SU-DHL-6 (cell line): Measurements from ENCODE around the gene RUSC2.

Experiments used
- H2AFZ ChIP-seq: fragments of 200-600 bp; sonication (generic); 2 replicates; pipeline ENCODE4 v1.6.1; 2014; ENCODE audit warnings: low read depth, mild to moderate bottlenecking, moderate library complexity, mixed read lengths, antibody characterized with exemption, low read length; ENCODE audit not compliant: severe bottlenecking
- H3F3A ChIP-seq: fragments of 200-600 bp; shearing (Covaris generic); 2 replicates; pipeline ENCODE4 v1.6.0; 2016; ENCODE audit warnings: antibody characterized with exemption, mild to moderate bottlenecking; ENCODE audit not compliant: insufficient read depth
- H3K27ac ChIP-seq: fragments of 200-600 bp; sonication (generic); 2 replicates; pipeline ENCODE4 v1.5.1; 2016; ENCODE audit warnings: low read depth, mild to moderate bottlenecking, low read length, moderate library complexity, mixed read lengths
- H3K27me3 ChIP-seq: fragments of 200-600 bp; sonication (generic), shearing (Covaris generic); 2 replicates; pipeline ENCODE4 v1.6.0; 2014; ENCODE audit warnings: mild to moderate bottlenecking, low read length
- H3K36me3 ChIP-seq: fragments of 200-600 bp; sonication (generic); 2 replicates; pipeline ENCODE4 v1.6.1; 2014; ENCODE audit warnings: mild to moderate bottlenecking, low read length, mixed read lengths
- H3K4me2 ChIP-seq: fragments of 300-600, 200-600 bp; shearing (Covaris generic), sonication (generic); 2 replicates; pipeline ENCODE4 v1.6.0; 2014; ENCODE audit warnings: low read length, low read depth, mild to moderate bottlenecking; ENCODE audit not compliant: poor library complexity, severe bottlenecking
- H3K4me3 ChIP-seq: fragments of 200-600 bp; sonication (generic); 2 replicates; pipeline ENCODE4 v1.5.1; 2014; ENCODE audit warnings: antibody characterized with exemption, low read length, mild to moderate bottlenecking, mixed read lengths; ENCODE audit not compliant: insufficient read depth, poor library complexity, severe bottlenecking
- H3K79me2 ChIP-seq: fragments of 200-600 bp; sonication (generic); 2 replicates; pipeline ENCODE4 v1.6.1; 2014; ENCODE audit warnings: mild to moderate bottlenecking, low read length, moderate library complexity; ENCODE audit not compliant: insufficient read depth
- H3K9ac ChIP-seq: fragments of 200-600 bp; sonication (generic); 2 replicates; pipeline ENCODE4 v1.7.0; 2014; ENCODE audit warnings: mild to moderate bottlenecking, low read length
- H3K9me2 ChIP-seq: fragments of 200-600 bp; sonication (generic); replicated peaks from 2 replicates; pipeline ENCODE4 v1.6.1; 2014; ENCODE audit warnings: low read length; ENCODE audit not compliant: insufficient read depth
- H3K9me3 ChIP-seq: fragments of 200-600 bp; sonication (generic); 2 replicates; pipeline ENCODE4 v1.6.1; 2014; ENCODE audit warnings: low read length, mixed read lengths; ENCODE audit not compliant: insufficient read depth
- H4K20me1 ChIP-seq: fragments of 200-600 bp; sonication (generic); 2 replicates; pipeline ENCODE4 v1.6.1; 2014; ENCODE audit warnings: low read depth, mild to moderate bottlenecking, antibody characterized with exemption, low read length, moderate library complexity, mixed read lengths
- EZH2phosphoT487 ChIP-seq: fragments of 200-600 bp; sonication (generic), shearing (Covaris generic); conservative IDR thresholded peaks from 2 replicates; pipeline ENCODE4 v1.6.1; 2018; ENCODE audit warnings: mild to moderate bottlenecking, antibody characterized with exemption, low read length, moderate library complexity, mixed read lengths
- TF ChIP-seq, protein P1 (sequence below): fragments of 200-600 bp; sonication (generic); IDR thresholded peaks from one replicate; pipeline ENCODE4 v1.5.1; 2017; ENCODE audit warnings: antibody characterized with exemption, mild to moderate bottlenecking, low read length, moderate library complexity; ENCODE audit not compliant: insufficient read depth, poor library complexity, severe bottlenecking

RUSC2 gene

DNA sequence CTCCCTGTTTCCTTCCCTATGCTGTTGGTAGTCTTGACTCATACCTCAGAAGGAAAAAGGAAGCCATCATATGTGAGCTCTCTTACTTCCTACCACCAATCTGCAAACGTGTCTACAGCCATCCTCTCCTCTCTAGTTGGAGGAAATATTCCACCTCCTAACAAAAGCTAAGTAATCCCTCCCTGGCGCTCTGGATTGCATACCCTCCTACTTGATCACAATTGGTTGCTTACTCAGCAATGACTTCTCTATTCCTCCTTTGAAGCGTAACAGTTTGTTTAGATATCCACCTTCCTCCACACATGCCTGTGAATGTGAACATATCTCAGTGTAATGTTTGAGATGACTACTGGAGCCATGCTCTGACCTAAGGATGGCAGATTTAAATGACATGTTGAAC, 18.2 kb downstream of the RUSC2 start:
- Histone ChIP-seq H3K9me3 (no peaks in the 10 kb centered on the region), H3F3A (no peaks in the 10 kb centered on the region), H4K20me1 (no peaks in the 10 kb centered on the region), H3K36me3 (no peaks in the 10 kb centered on the region), H3K27me3 (no peaks in the 10 kb centered on the region), H3K27ac (no peak overlapping the region), H3K4me2 (no peak overlapping the region), H3K9me2 (no peaks in the 10 kb centered on the region), H3K9ac (no peak overlapping the region), H2AFZ (no peak overlapping the region), H3K79me2 (no peaks in the 10 kb centered on the region), H3K4me3 (no peak overlapping the region)
- no peak for TF ChIP-seq EZH2phosphoT487
- TF ChIP-seq, protein P1, sequence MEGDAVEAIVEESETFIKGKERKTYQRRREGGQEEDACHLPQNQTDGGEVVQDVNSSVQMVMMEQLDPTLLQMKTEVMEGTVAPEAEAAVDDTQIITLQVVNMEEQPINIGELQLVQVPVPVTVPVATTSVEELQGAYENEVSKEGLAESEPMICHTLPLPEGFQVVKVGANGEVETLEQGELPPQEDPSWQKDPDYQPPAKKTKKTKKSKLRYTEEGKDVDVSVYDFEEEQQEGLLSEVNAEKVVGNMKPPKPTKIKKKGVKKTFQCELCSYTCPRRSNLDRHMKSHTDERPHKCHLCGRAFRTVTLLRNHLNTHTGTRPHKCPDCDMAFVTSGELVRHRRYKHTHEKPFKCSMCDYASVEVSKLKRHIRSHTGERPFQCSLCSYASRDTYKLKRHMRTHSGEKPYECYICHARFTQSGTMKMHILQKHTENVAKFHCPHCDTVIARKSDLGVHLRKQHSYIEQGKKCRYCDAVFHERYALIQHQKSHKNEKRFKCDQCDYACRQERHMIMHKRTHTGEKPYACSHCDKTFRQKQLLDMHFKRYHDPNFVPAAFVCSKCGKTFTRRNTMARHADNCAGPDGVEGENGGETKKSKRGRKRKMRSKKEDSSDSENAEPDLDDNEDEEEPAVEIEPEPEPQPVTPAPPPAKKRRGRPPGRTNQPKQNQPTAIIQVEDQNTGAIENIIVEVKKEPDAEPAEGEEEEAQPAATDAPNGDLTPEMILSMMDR = no peak

DNA sequence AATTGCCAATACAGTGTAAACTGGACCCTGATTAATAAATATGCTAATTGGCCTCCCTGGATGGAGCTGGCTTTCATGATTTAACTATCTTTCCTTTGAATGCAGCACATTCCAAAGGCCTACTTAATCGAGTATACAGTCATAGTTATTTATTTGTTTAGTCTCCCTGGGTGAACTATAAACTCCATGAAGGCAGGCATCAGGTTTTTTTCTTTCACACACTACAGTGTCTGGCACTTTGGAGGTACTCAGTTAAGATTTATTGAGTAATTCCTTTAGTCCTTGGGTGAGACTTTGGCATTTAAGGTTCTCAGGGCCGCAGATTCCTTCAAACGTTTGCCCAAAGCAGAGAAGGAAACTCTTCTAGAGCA, 20.5 kb downstream of the RUSC2 start:
- Histone ChIP-seq H3K27ac (no peak overlapping the region), H2AFZ (no peak overlapping the region), H3K36me3 (no peaks in the 10 kb centered on the region), H4K20me1 (no peaks in the 10 kb centered on the region), H3K4me2 (no peak overlapping the region), H3K27me3 (no peaks in the 10 kb centered on the region), H3K79me2 (no peaks in the 10 kb centered on the region), H3K9me3 (no peaks in the 10 kb centered on the region), H3F3A (no peaks in the 10 kb centered on the region), H3K4me3 (no peak overlapping the region), H3K9ac (no peak overlapping the region), H3K9me2 (no peaks in the 10 kb centered on the region)
- TF ChIP-seq, protein P1 = no peak
- TF ChIP-seq EZH2phosphoT487 = no peak

DNA sequence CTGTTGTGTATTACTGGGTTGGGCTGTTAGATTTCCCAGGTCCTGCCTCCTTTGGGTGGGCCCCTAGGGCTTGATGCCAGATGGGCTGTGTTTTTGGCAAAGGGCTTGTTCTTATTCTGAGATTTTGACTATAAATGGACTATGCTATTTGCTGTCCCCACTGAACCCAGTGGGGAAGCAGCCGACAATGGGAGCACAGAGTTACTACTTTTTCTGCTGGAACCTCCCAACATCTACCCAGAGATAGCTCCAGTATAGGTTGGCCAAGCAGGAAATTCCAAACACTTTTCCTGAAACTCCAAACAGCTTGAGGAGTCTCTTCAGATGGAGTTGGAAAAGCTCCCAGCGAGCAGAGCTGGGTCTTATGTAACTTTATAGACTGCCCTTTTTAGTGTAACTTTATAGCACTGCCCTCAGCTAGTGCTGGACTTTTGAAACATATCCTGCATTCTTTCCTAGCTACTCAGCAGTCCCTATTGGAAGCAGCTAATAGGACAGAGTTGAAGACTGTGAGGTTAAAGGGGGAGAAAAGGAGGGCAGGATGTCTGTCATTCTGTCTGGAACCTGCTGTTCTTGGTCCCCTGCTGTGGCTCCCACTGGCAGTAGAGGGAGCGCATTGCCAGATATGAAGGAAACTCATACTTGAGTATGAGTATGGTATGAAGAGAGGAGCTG, 21.0 kb downstream of the RUSC2 start:
- no peaks in the 10 kb centered on the region for H3K27me3 ChIP-seq
- no peaks in the 10 kb centered on the region for H3K9me3 ChIP-seq
- no peaks in the 10 kb centered on the region for H3K9me2 ChIP-seq
- no peak overlapping the region for H3K4me2 ChIP-seq
- H4K20me1 ChIP-seq = no peaks in the 10 kb centered on the region
- H3K36me3 ChIP-seq = no peaks in the 10 kb centered on the region
- TF ChIP-seq, protein P1 = no peak
- no peak for TF ChIP-seq EZH2phosphoT487
- no peak overlapping the region for H2AFZ ChIP-seq
- H3K4me3 ChIP-seq = no peak overlapping the region
- no peak overlapping the region for H3K9ac ChIP-seq
- no peaks in the 10 kb centered on the region for H3K79me2 ChIP-seq
- H3K27ac ChIP-seq = no peak overlapping the region
- no peaks in the 10 kb centered on the region for H3F3A ChIP-seq
